ENCODE results near the gene GNE.
A peak's percentile ranks its signal among the peaks of the same experiment; 100 is the strongest.

GNE gene

DNA sequence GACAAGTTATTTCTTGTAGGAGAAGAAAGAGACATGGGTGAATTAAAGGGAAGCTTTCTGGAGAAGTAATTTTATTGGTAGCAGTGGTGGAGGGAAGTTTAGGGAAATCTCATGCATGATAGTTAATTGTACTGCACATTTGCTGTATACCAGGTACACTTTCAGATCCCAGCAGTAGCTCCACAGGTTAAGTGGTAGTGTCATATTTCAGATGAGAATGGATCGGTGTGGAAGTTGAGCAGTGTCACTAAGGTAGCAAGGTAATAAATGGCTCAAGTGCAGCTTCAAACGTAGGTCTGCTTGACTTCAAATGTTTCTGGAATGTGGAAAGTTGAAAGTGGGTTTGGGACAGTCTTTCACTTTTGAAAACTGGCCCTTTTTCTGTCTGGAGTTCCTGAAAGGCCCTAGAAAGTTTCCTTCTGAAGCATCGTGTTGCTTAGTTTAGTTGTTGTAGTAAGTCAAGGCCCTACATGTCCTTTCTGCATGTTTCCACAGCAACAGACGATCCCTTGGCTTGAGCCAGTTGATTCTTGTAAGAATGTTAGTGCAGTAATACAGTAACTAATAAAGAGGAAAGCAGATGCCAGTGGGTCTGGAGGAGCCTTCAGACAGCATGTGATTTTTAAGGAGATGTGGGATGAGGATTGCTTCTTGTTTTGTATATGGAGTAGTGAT, 63.8 kb downstream of the GNE start:
- Histone ChIP-seq H3K9me3 (ENCODE audit: severe bottlenecking) (no peaks in the 10 kb centered on the region), H3K27ac (no peak overlapping the region), H3K36me3 (peaks cover 35% of the 10 kb centered on the region), H3K4me3 (ENCODE audit: low read depth, low read length) (no peak overlapping the region), H3K27me3 (ENCODE audit: insufficient read depth, low read depth, severe bottlenecking) (no peaks in the 10 kb centered on the region)
- TF ChIP-seq, protein P1, sequence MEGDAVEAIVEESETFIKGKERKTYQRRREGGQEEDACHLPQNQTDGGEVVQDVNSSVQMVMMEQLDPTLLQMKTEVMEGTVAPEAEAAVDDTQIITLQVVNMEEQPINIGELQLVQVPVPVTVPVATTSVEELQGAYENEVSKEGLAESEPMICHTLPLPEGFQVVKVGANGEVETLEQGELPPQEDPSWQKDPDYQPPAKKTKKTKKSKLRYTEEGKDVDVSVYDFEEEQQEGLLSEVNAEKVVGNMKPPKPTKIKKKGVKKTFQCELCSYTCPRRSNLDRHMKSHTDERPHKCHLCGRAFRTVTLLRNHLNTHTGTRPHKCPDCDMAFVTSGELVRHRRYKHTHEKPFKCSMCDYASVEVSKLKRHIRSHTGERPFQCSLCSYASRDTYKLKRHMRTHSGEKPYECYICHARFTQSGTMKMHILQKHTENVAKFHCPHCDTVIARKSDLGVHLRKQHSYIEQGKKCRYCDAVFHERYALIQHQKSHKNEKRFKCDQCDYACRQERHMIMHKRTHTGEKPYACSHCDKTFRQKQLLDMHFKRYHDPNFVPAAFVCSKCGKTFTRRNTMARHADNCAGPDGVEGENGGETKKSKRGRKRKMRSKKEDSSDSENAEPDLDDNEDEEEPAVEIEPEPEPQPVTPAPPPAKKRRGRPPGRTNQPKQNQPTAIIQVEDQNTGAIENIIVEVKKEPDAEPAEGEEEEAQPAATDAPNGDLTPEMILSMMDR (IDR thresholded peaks at IDR 0.05; ENCODE audit: low read depth, low read length): no peak
- DNase-seq: no peak

DNA sequence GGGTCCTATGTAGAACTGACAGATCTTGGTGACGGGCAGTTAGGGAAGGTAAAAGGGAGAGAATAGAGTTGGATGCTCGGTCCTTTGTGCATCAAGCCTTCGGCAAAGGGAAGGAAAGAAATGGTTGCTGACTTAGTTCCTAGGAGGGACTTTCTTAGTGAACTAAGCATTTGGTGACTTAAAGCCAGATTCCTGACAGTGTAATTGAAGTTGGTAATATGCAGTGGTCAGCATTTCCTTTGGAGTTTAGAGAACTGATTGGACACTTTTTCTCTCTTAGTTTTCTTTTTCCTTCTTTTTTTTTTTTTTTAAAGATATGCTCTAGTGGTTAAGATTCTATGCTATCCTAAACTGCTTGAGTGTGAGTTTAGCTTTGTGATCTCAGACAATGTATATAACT, 65.2 kb downstream of the GNE start:
- no peaks in the 10 kb centered on the region for H3K27me3 ChIP-seq (ENCODE audit: insufficient read depth, low read depth, severe bottlenecking)
- no peak overlapping the region for H3K4me3 ChIP-seq (ENCODE audit: low read depth, low read length)
- peaks cover 27% of the 10 kb centered on the region for H3K36me3 ChIP-seq
- no peak overlapping the region for H3K27ac ChIP-seq
- no peaks in the 10 kb centered on the region for H3K9me3 ChIP-seq (ENCODE audit: severe bottlenecking)
- no peak for DNase-seq
- TF ChIP-seq, protein P1 (IDR thresholded peaks at IDR 0.05; ENCODE audit: low read depth, low read length): no peak

DNA sequence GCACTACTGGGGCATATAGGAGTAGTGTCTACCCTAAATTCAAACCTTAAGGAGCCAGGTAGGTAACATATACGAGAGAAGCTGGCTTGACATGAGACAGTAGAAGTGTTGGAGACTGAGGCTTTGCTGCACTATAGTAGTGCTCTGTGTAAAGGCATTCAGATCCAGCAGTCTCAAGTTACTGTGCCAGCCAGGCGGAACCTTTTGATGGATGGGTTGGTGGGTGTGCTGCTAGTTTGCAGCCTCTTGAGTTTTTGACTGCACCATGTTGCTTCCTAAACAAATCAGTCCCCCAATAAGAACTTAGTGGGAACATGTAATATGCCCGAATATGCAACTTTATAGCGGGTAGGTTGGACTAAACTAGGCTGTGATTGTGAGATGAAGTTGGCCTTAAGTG, 66.1 kb downstream of the GNE start:
- no peak overlapping the region for H3K27ac ChIP-seq
- DNase-seq: no peak
- peaks cover 22% of the 10 kb centered on the region for H3K36me3 ChIP-seq
- H3K27me3 ChIP-seq (ENCODE audit: insufficient read depth, low read depth, severe bottlenecking): no peaks in the 10 kb centered on the region
- no peak overlapping the region; the same call in 1 of the 2 replicates for H3K4me3 ChIP-seq (ENCODE audit: low read depth, low read length)
- H3K9me3 ChIP-seq (ENCODE audit: severe bottlenecking): no peaks in the 10 kb centered on the region
- TF ChIP-seq, protein P1 (IDR thresholded peaks at IDR 0.05; ENCODE audit: low read depth, low read length): no peak

DNA sequence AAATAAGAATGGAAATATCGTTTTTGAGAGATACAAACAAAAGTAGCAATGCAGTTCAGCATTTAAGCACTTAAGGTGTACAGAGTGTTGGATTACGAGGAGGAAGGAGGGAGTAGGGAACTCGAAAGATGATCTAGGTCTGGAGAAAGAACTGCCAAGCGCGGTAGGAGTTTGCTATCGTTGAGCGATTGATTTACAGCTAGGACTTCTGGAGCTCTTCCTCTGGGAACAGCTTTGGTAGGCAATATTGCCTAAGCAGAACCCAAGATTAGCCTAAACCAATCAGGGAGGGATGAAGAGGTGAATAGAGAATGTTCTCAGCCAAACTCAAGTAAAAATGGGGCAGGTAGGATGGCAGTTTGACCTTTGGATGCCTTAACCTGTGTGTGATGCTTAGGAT, 66.6 kb downstream of the GNE start:
- Histone ChIP-seq H3K27me3 (ENCODE audit: insufficient read depth, low read depth, severe bottlenecking) (no peaks in the 10 kb centered on the region), H3K36me3 (peaks cover 18% of the 10 kb centered on the region), H3K4me3 (ENCODE audit: low read depth, low read length) (peak overlapping the region; percentile 98), H3K27ac (peak overlapping the region; percentile 85), H3K9me3 (ENCODE audit: severe bottlenecking) (no peaks in the 10 kb centered on the region)
- DNase-seq: no peak
- TF ChIP-seq, protein P1 (IDR thresholded peaks at IDR 0.05; ENCODE audit: low read depth, low read length): no peak

DNA sequence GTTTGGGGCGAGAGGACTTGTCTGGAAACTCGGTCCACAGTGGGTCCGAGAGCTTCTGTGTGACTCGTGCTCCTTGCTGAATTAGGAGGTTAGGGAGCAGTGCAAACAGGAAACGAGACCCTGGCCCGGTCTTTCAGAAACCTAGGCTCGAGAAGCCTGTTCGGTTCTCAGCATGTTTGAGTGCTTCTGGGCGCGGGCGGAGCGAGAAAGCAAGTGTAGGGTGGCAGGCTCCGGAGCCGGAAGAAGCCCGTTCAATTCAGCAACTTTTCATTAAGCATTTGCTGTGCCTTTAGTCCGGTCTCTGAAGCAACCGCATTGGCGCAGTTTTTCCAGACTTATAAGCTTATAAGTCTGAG, 67.0 kb downstream of the GNE start:
- peak; percentile 11 for DNase-seq
- H3K36me3 ChIP-seq: peaks cover 18% of the 10 kb centered on the region
- H3K9me3 ChIP-seq (ENCODE audit: severe bottlenecking): no peaks in the 10 kb centered on the region
- peak overlapping the region; percentile 85 for H3K27ac ChIP-seq
- peak overlapping the region; percentile 98 for H3K4me3 ChIP-seq (ENCODE audit: low read depth, low read length)
- TF ChIP-seq, protein P1 (IDR thresholded peaks at IDR 0.05; ENCODE audit: low read depth, low read length): no peak
- no peaks in the 10 kb centered on the region for H3K27me3 ChIP-seq (ENCODE audit: insufficient read depth, low read depth, severe bottlenecking)
